Ishikawa (cell line): Measurements from ENCODE around the gene HOXB9.

ENCODE experiments used
- CEBPB ChIP-seq: IDR thresholded peaks from 2 replicates; pipeline ENCODE4 v1.6.1; 2012
- CREB1 ChIP-seq: IDR thresholded peaks from 2 replicates; pipeline ENCODE4 v1.6.1; 2012; ENCODE audit warnings: low read depth
- EGR1 ChIP-seq: IDR thresholded peaks from 2 replicates; pipeline ENCODE4 v1.6.1; 2012
- EP300 ChIP-seq: IDR thresholded peaks from 2 replicates; pipeline ENCODE4 v1.6.1; 2012; ENCODE audit warnings: borderline replicate concordance
- FOXM1 ChIP-seq: IDR thresholded peaks from 2 replicates; pipeline ENCODE4 v1.6.1; 2012; ENCODE audit warnings: low read depth, borderline replicate concordance
- MAX ChIP-seq: IDR thresholded peaks from 2 replicates; pipeline ENCODE4 v1.6.1; 2012
- NFIC ChIP-seq: IDR thresholded peaks from 2 replicates; pipeline ENCODE4 v1.6.1; 2012
- RAD21 ChIP-seq: IDR thresholded peaks from 2 replicates; pipeline ENCODE4 v1.6.1; 2012; ENCODE audit warnings: low read depth
- REST ChIP-seq: IDR thresholded peaks from 2 replicates; pipeline ENCODE4 v1.6.1; 2012; ENCODE audit warnings: low read depth, mild to moderate bottlenecking
- TAF1 ChIP-seq: IDR thresholded peaks from 2 replicates; pipeline ENCODE4 v1.6.1; 2012; ENCODE audit warnings: low read depth, mild to moderate bottlenecking
- TCF12 ChIP-seq: IDR thresholded peaks from 2 replicates; pipeline ENCODE4 v1.6.1; 2012; ENCODE audit warnings: low read depth
- TEAD4 ChIP-seq: IDR thresholded peaks from 2 replicates; pipeline ENCODE4 v1.6.1; 2012
- USF1 ChIP-seq: IDR thresholded peaks from 2 replicates; pipeline ENCODE4 v1.6.1; 2012
- YY1 ChIP-seq: IDR thresholded peaks from 2 replicates; pipeline ENCODE4 v1.6.1; 2012; ENCODE audit warnings: low read depth
- ZBTB7A ChIP-seq: IDR thresholded peaks from 2 replicates; pipeline ENCODE4 v1.6.1; 2012; ENCODE audit warnings: low read depth

Gene HOXB9

GRCh38 chr17:48632579-48633265, 6.6 kb upstream of the HOXB9 start:
- TF ChIP-seq USF1 (no peak), TCF12 (no peak), FOXM1 (no peak), NFIC (no peak), TEAD4 (no peak), REST (no peak), CREB1 (no peak), MAX (no peak), YY1 (no peak), TAF1 (no peak)

- TF ChIP-seq NFIC (no peak), MAX (no peak), TAF1 (no peak), YY1 (no peak), EGR1 (no peak), CREB1 (no peak), FOXM1 (no peak), TEAD4 (no peak), ZBTB7A (no peak), RAD21 (no peak), USF1 (no peak), TCF12 (no peak), REST (no peak), EP300 (no peak), CEBPB (no peak)
Measured at GRCh38 chr17:48631693-48632578, 5.8 kb upstream of the HOXB9 start.

GRCh38 chr17:48630925-48631692, 5.0 kb upstream of the HOXB9 start:
- TF ChIP-seq FOXM1 (no peak), CREB1 (no peak), MAX (no peak), TEAD4 (no peak), TAF1 (no peak), ZBTB7A (no peak), RAD21 (no peak), NFIC (no peak), TCF12 (no peak), USF1 (no peak), EP300 (no peak), CEBPB (no peak), EGR1 (no peak), REST (no peak), YY1 (no peak)
